Activated B cell treated with CpG ODN at 0.5 μM for 24 hours (primary cell): ENCODE data around the gene NBR1. TPM values are rescaled to one million over a fixed set of nuclear protein-coding genes. Genes with fewer than 3 reads are reported as not detected.
"Not testable (repeated sequence)": the region's sequence is repeated elsewhere in the genome, so short reads cannot be mapped to it uniquely, and the experiment has no call there.

Source experiments
- ATAC-seq: fragments of 200-7000 bp; cut with Tn5 transposase; one replicate; pipeline ENCODE4 v1.10.0; 2021; ENCODE audit warnings: low read depth, mild to moderate bottlenecking, moderate library complexity
- CTCF ChIA-PET: fragments of 350-600 bp; sonication (Branson Sonifier 250); formaldehyde crosslinking; loops from one replicate; lab custom pipeline; 2021; ENCODE audit warnings: antibody characterized with exemption; lab: Charles Lee
- POLR2A ChIA-PET: fragments of 350-600 bp; sonication (Branson Sonifier 250); formaldehyde crosslinking; loops from one replicate; lab custom pipeline; 2021; ENCODE audit warnings: antibody characterized with exemption; lab: Charles Lee
- DNase-seq: peaks from one replicate; pipeline ENCODE4 v3.0.0; 2022
- H3K27ac Mint-ChIP-seq: one replicate; pipeline ENCODE4 v1.8.0; 2020; ENCODE audit warnings: mixed read lengths
- H3K27me3 Mint-ChIP-seq: one replicate; pipeline ENCODE4 v1.8.0; 2021; ENCODE audit warnings: mixed read lengths
- H3K36me3 Mint-ChIP-seq: one replicate; pipeline ENCODE4 v1.8.0; 2021; ENCODE audit warnings: low read depth, mixed read lengths
- H3K4me1 Mint-ChIP-seq: one replicate; pipeline ENCODE4 v1.8.0; 2021; ENCODE audit warnings: mixed read lengths
- H3K4me3 Mint-ChIP-seq: one replicate; pipeline ENCODE4 v1.8.0; 2020; ENCODE audit warnings: mild to moderate bottlenecking, mixed read lengths
- H3K9me3 Mint-ChIP-seq: one replicate; pipeline ENCODE4 v1.8.0; 2020; ENCODE audit warnings: mixed read lengths
- CTCF ChIP-seq: fragments of 200-600 bp; IDR thresholded peaks from one replicate; pipeline ENCODE4 v1.8.0; 2022; ENCODE audit warnings: antibody characterized with exemption, mild to moderate bottlenecking
- intact Hi-C: fragments of 100-400 bp; cut with micrococcal nuclease; formaldehyde crosslinking; loops from one replicate; pipeline ENCODE4 v1.15.1; 2024
- total RNA-seq: library from RNA; stranded (reverse); gene quantifications from 2 replicates; pipeline ENCODE4 v1.2.3, GENCODE V29; 2022

The NBR1 gene
- total RNA-seq, 1 donor from 2014 or later, result 44.8 TPM

- intact Hi-C loops, result no loop called here
- Mint-ChIP-seq H3K9me3 (no peaks in the 10 kb centered on the region), H3K36me3 (peaks cover 87% of the 10 kb centered on the region), H3K27ac (no peak overlapping the region), H3K27me3 (no peaks in the 10 kb centered on the region), H3K4me3 (no peak overlapping the region), H3K4me1 (no peaks in the 10 kb centered on the region)
- ATAC-seq (no peak), DNase-seq (no peak)
- POLR2A ChIA-PET, result interaction anchor here (1.1 kb wide), 1 partner anchor 175 kb away, joined by 3 read pairs; no protein-coding TSS in a partner anchor
- TF ChIP-seq CTCF, result no peak
- CTCF ChIA-PET, result no interaction called here
These were observed 22.2 kb downstream of the NBR1 start for GRCh38 chr17:43193251-43193650.

- H3K9me3 Mint-ChIP-seq, result no peaks in the 10 kb centered on the region
- peaks cover 80% of the 10 kb centered on the region for H3K36me3 Mint-ChIP-seq
- H3K4me1 Mint-ChIP-seq, result no peaks in the 10 kb centered on the region
- intact Hi-C loops, result no loop called here
- no peak overlapping the region for H3K27ac Mint-ChIP-seq
- TF ChIP-seq CTCF, result no peak
- CTCF ChIA-PET, result interaction anchor here (1.2 to 1.3 kb wide), 2 partner anchors 10 to 13 kb away, joined by 4 to 5 read pairs; no protein-coding TSS in a partner anchor
- no peak for DNase-seq
- H3K4me3 Mint-ChIP-seq, result no peak overlapping the region
- H3K27me3 Mint-ChIP-seq, result no peaks in the 10 kb centered on the region
- POLR2A ChIA-PET, result interaction anchor here (1.2 to 2.0 kb wide), 3 partner anchors 12 to 116 kb away, joined by 5 to 12 read pairs (median 7); partner anchors contain the start of genes NBR1 and TMEM106A
- no peak for ATAC-seq
These were observed 28.6 kb downstream of the NBR1 start for GRCh38 chr17:43199633-43200032.

GRCh38 chr17:43200127-43200526 is 29.1 kb downstream of the NBR1 start:
- no peak overlapping the region for H3K27ac Mint-ChIP-seq
- H3K4me1 Mint-ChIP-seq, result no peaks in the 10 kb centered on the region
- peak; percentile 74 for ATAC-seq
- H3K4me3 Mint-ChIP-seq, result no peak overlapping the region
- ChIA-PET CTCF (interaction anchor here (1.2 to 1.3 kb wide), 3 partner anchors 11 to 109 kb away, joined by 3 to 5 read pairs (median 4); no protein-coding TSS in a partner anchor), POLR2A (interaction anchor here (1.2 to 2.0 kb wide), 3 partner anchors 11 to 116 kb away, joined by 5 to 12 read pairs (median 7); partner anchors contain the start of genes NBR1 and TMEM106A)
- peaks cover 76% of the 10 kb centered on the region for H3K36me3 Mint-ChIP-seq
- intact Hi-C loops, result no loop called here
- no peaks in the 10 kb centered on the region for H3K9me3 Mint-ChIP-seq
- TF ChIP-seq CTCF, result no peak
- no peak for DNase-seq
- no peaks in the 10 kb centered on the region for H3K27me3 Mint-ChIP-seq

GRCh38 chr17:43203013-43203412 is 32.0 kb downstream of the NBR1 start:
- intact Hi-C loops, H3K4me1 Mint-ChIP-seq, DNase-seq, H3K27me3 Mint-ChIP-seq, H3K4me3 Mint-ChIP-seq, ATAC-seq, H3K27ac Mint-ChIP-seq, H3K9me3 Mint-ChIP-seq, CTCF ChIA-PET: not testable (repeated sequence)
- peaks cover 65% of the 10 kb centered on the region for H3K36me3 Mint-ChIP-seq
- POLR2A ChIA-PET, result interaction anchor here (0.7 to 1.5 kb wide), 4 partner anchors 9 to 322 kb away, joined by 3 to 5 read pairs (median 3); partner anchors contain the start of gene TMEM106A

GRCh38 chr17:43210576-43210975 is 39.6 kb downstream of the NBR1 start:
- Mint-ChIP-seq H3K4me1 (peaks cover 42% of the 10 kb centered on the region), H3K4me3 (peak overlapping the region; percentile 100), H3K36me3 (peaks cover 60% of the 10 kb centered on the region), H3K27ac (peak overlapping the region; percentile 98), H3K9me3 (no peaks in the 10 kb centered on the region), H3K27me3 (no peaks in the 10 kb centered on the region)
- ChIA-PET CTCF (interaction anchor here (1.3 to 1.5 kb wide), 2 partner anchors 10 to 99 kb away, joined by 3 to 4 read pairs; no protein-coding TSS in a partner anchor), POLR2A (interaction anchor here (2.1 to 15.6 kb wide), 5 partner anchors 10 to 158 kb away, joined by 12 to 359 read pairs (median 45); partner anchors contain the start of gene NBR1)
- intact Hi-C loops, result loop anchor here (2.0 to 5.0 kb wide), 2 partner anchors 188 to 212 kb away; partner anchors contain the start of genes RPL27 and VAT1
- ATAC-seq (no peak), DNase-seq (no peak)
- TF ChIP-seq CTCF, result no peak
